Measurements from ENCODE around the gene SDHC.

The SDHC gene

DNA sequence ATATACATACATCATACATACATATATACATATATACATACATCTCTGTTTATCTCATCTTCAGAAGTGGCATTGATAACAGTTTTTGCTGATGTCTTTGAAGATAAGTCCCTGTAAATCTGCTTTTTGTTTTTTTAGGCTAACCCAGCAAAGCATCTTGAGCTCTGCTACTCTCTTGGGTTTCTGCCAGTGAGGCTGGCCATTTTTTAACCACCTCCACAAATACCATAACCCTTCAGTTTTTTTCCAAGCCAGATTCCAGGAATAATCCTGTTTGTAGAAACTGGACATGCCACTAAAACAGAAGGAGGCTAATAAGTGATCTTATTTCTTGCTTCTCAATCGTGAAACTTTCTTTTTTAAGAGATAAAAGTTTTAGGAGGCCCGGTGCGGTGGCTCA lies 21.6 kb downstream of the SDHC start:
- peak; percentile 22 for DNase-seq (ENCODE audit: low read depth)
- no peak overlapping the region for H3K4me3 ChIP-seq (ENCODE audit: low read length)
- TF ChIP-seq CTCF (conservative IDR thresholded peaks at IDR 0.05; ENCODE audit: low read length) = no peak

GRCh38 chr1:161342177-161342576 lies 28.0 kb downstream of the SDHC start:
- H3K4me3 ChIP-seq (ENCODE audit: low read length) = no peak overlapping the region
- no peak for TF ChIP-seq CTCF (conservative IDR thresholded peaks at IDR 0.05; ENCODE audit: low read length)
- no peak for DNase-seq (ENCODE audit: low read depth)

- DNase-seq (ENCODE audit: low read depth) = no peak
- no peak overlapping the region for H3K4me3 ChIP-seq (ENCODE audit: low read length)
- TF ChIP-seq CTCF (conservative IDR thresholded peaks at IDR 0.05; ENCODE audit: low read length) = no peak
Observed at GRCh38 chr1:161342821-161343220, 28.6 kb downstream of the SDHC start.

GRCh38 chr1:161350671-161351070 lies 36.5 kb downstream of the SDHC start:
- no peak for DNase-seq (ENCODE audit: low read depth)
- TF ChIP-seq CTCF (conservative IDR thresholded peaks at IDR 0.05; ENCODE audit: low read length) = no peak
- no peak overlapping the region for H3K4me3 ChIP-seq (ENCODE audit: low read length)

- peak; percentile 11 for DNase-seq (ENCODE audit: low read depth)
Observed at GRCh38 chr1:161351482-161351881, 37.3 kb downstream of the SDHC start.

DNA sequence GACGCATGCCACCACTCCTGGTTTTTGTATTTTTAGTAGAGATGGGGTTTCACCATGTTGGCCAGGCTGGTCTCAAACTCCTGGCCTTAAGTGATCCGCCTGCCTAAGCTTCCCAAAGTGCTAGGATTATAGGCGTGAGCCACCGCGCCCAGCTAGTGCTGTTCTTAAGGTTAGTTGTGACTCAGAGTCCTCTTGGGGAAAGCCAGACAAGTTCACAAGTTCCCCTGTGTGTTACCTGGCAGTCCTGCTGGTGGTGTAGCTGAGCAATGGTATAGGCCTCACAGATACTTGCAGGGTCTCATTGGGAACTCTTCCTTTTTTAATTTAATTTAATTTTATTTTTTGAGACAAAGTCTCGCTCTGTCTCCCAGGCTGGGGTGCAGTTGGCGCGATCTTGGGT lies 42.9 kb downstream of the SDHC start:
- H3K4me3 ChIP-seq (ENCODE audit: low read length) = no peak overlapping the region
- no peak for DNase-seq (ENCODE audit: low read depth)
- no peak for TF ChIP-seq CTCF (conservative IDR thresholded peaks at IDR 0.05; ENCODE audit: low read length)

More at GRCh38 chr1:161351482-161351881, 37.3 kb downstream of the SDHC start:
- no peak overlapping the region for H3K4me3 ChIP-seq (ENCODE audit: low read length)
- no peak for TF ChIP-seq CTCF (conservative IDR thresholded peaks at IDR 0.05; ENCODE audit: low read length)

GRCh38 chr1:161359291-161359690 lies 45.1 kb downstream of the SDHC start:
- no peak for DNase-seq (ENCODE audit: low read depth)
- TF ChIP-seq CTCF (conservative IDR thresholded peaks at IDR 0.05; ENCODE audit: low read length) = no peak
- no peak overlapping the region for H3K4me3 ChIP-seq (ENCODE audit: low read length)
